ENCODE measurements around the gene DST. TPM values are rescaled to one million over a fixed set of nuclear protein-coding genes. Genes with fewer than 3 reads are reported as not detected.

Gene DST
- total RNA-seq, result 1 to 10 TPM; 2.3 to 4.7 (median 3.5) TPM

DNA sequence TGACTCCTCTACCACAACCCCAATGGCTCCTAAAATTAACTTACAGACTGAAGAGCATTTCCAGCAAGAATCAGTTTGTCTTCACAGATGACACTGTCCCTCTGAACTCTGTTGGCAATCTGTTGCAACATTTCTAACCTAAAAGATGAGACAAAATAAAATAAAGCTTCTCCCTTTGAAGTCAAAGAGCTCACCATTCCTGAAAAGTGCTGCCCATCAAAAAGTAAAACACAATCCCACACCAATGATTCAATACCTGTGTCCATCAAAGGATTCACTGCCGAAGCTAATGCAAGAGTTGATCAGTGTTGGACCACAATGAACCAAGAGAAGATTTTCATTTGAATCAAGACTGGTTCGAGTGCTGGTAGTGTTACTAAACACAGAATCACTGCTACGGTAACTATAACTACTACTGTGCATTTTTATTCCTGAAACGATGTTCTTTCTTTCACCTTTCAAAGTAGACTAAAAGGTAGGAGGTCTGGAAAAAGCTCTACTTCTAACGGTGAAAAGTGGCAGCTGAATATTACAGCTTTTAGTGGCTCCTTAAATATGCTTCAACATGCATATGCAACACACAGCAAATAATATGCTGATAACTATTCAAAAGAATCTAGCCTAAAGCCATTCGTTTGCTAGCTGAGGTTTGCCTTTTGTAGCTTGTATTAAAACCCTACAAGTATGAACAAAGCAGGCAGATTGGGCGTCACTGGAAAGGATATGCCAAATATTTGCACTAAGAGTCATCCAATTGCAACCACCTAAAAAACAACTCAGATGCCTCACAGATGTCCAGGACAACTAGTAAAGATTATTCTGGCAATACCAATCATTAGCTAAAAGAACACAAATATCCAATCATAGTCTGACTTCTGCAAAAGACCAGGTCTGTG lies at the start of gene DST:
Gene DST, minus strand, starts transcription at position 524 of the 896 bp plus-strand sequence.
- ATAC-seq, result no peak
- Mint-ChIP-seq H3K4me1 (ENCODE audit: low read depth) (no peaks in the 10 kb centered on the region), H3K27me3 (ENCODE audit: low read depth) (no peaks in the 10 kb centered on the region), H3K9me3 (no peaks in the 10 kb centered on the region), H3K4me3 (no peak within 1 kb of the TSS), H3K36me3 (ENCODE audit: insufficient read depth) (no peaks in the 10 kb centered on the region)
- no peak for DNase-seq

DNA sequence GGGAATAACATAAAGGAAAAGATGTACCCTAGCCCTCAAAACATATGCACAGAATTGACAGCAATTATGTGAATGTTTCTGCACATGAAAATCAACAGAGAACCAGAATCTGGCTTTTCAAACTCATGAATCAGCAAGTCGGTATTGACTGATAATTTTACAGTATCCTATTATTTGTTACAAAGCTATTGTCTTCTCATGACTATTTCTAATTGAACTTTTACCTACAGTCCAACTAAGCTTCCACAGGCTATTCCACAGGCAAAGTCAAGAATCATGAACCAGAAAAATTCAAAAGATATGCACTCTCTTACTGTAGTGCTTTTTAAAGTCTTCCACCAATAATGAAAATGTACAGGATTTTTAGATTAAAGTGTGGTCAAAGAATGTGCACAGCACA lies 49.1 kb upstream of the DST start:
- DNase-seq (no peak), ATAC-seq (no peak)
- Mint-ChIP-seq H3K4me3 (no peak overlapping the region), H3K27me3 (ENCODE audit: low read depth) (no peaks in the 10 kb centered on the region), H3K4me1 (ENCODE audit: low read depth) (no peaks in the 10 kb centered on the region), H3K36me3 (ENCODE audit: insufficient read depth) (no peaks in the 10 kb centered on the region), H3K9me3 (no peaks in the 10 kb centered on the region)

DNA sequence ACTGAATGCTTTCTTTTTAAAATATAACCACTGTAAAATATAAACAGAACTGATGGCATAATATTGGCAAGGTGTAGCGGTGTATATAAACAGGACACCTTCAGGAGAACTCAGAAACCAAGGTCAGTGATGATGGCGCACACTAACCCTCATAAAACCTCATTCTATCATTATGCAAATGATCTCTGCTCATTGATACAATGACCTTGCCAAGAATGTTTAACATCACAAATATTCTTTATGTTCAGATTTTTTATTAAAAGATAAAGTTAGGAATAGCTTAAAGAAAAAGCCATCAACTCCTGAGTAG lies 48.6 kb upstream of the DST start:
- Mint-ChIP-seq H3K4me3 (no peak overlapping the region), H3K9me3 (no peaks in the 10 kb centered on the region), H3K27me3 (ENCODE audit: low read depth) (no peaks in the 10 kb centered on the region), H3K4me1 (ENCODE audit: low read depth) (no peaks in the 10 kb centered on the region), H3K36me3 (ENCODE audit: insufficient read depth) (no peaks in the 10 kb centered on the region)
- ATAC-seq, result no peak
- DNase-seq, result no peak

DNA sequence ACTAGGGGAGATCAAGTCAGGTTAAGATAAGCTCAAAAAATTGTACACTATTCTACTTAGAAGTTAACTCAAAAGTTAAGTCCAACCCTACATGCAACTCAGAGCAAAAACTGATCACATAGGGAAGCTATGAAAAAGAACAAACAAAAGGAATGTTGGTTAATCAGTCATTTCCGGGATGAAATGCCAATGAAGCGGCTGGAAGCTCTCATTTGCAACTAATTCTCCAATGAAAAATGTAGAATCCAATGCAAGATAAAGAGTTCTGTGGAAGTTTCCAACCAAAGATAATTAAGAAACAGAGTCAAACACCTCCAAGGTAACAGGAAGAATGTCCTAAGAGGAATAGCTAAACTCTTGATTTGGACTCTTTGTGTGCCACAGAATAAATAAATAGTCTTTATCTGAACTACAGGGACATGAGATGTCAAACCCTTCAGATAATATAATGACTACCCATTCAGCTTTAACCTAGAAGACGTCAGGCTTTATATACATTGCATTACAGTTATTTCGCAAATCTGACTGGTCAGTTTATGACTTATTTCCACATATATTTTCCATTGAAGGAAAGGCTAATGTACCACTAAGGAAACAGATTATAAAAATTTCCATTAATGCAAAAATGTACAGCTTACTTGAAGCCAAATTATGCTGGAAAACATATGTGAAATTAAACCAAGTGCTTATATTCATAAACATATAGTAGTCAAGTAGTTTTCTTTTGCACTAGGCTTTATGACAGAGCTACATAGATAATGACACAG lies 48.0 kb upstream of the DST start:
- H3K36me3 Mint-ChIP-seq (ENCODE audit: insufficient read depth), result no peaks in the 10 kb centered on the region
- no peak overlapping the region for H3K4me3 Mint-ChIP-seq
- H3K9me3 Mint-ChIP-seq, result no peaks in the 10 kb centered on the region
- H3K27me3 Mint-ChIP-seq (ENCODE audit: low read depth), result no peaks in the 10 kb centered on the region
- ATAC-seq (no peak), DNase-seq (no peak)
- no peaks in the 10 kb centered on the region for H3K4me1 Mint-ChIP-seq (ENCODE audit: low read depth)

DNA sequence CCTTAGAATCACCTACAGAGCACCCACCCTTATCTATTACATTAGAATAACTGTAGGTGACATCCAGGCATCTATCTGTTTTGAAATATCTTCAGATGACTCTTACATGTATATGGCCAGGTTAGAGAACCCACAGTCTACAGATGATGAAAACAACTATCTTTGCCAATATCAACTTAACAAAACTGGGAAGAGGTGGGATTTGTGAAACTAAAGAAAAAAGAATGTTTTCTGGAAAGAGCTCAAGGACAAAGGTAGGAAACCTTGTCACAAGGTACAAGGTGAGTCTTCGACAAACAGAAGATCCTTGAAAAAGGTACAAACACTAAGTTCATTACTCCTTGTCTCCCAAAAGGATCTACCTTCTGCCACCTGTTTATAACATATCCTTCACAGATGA lies 47.0 kb upstream of the DST start:
- H3K36me3 Mint-ChIP-seq (ENCODE audit: insufficient read depth), result no peaks in the 10 kb centered on the region
- H3K4me1 Mint-ChIP-seq (ENCODE audit: low read depth), result no peaks in the 10 kb centered on the region
- no peak for DNase-seq
- H3K4me3 Mint-ChIP-seq, result no peak overlapping the region
- H3K9me3 Mint-ChIP-seq, result no peaks in the 10 kb centered on the region
- ATAC-seq, result no peak
- H3K27me3 Mint-ChIP-seq (ENCODE audit: low read depth), result no peaks in the 10 kb centered on the region

DNA sequence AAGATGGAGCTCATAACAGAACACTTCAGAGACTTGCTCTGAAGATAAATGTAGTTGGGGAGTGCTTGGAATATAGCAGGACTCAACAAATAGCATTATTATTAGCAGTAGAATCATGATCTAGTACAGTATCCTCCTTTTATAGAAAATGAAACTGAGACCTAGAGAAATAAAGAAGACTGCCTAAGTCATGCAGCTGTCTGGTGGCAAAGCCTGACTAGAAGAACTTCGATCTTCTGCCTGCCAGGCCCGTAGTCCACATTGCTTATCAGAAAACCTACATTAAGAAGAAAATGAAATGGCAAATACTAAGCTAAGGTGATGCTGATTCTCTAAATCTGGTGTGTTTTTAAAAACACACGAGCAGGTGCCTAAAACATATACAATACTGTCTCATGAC lies 46.4 kb upstream of the DST start:
- no peaks in the 10 kb centered on the region for H3K36me3 Mint-ChIP-seq (ENCODE audit: insufficient read depth)
- no peak for ATAC-seq
- no peak overlapping the region for H3K4me3 Mint-ChIP-seq
- H3K4me1 Mint-ChIP-seq (ENCODE audit: low read depth), result no peaks in the 10 kb centered on the region
- no peak for DNase-seq
- no peaks in the 10 kb centered on the region for H3K27me3 Mint-ChIP-seq (ENCODE audit: low read depth)
- H3K9me3 Mint-ChIP-seq, result no peaks in the 10 kb centered on the region

DNA sequence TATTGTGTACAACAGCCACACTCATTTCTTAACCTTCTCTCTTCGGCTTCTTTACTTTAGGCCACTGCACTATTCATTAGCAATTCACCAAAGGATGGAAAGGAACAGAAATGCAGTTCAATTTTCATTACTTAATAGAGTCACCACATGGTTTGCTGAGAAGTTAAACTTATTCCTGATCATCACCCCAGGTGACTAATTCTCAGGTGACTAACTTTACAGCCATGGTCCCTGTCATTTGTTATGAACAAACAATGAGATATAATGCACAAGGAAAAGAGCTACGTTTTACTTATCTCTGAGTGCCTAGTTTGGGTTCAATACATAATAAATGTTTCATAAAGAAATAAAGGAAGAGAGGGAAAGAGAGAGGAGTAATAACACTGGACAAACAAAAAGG lies 45.8 kb upstream of the DST start:
- ATAC-seq, result no peak
- H3K9me3 Mint-ChIP-seq, result no peaks in the 10 kb centered on the region

DNA sequence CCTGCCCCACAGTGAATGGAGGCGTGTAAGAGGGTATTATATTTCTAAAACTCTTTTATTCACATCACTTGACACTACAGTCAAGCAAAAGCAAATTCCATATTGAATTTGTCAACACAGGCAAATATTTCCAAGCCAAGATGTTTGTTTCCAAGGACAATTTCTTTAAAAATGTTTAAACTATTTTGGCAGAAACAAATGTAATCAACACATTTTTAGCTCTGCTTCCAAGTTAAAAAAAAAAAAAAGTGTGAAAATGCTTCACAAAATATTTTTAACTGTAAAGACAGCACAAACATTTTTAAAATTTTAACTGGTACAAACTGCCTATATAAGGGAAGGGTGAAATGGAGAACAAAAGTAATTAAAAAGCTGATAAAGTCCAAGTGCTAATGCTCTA lies 44.9 kb upstream of the DST start:
- ATAC-seq, result no peak

More for the DNA sequence above, 45.8 kb upstream of the DST start:
- H3K4me3 Mint-ChIP-seq, result no peak overlapping the region
- no peak for DNase-seq
- no peaks in the 10 kb centered on the region for H3K27me3 Mint-ChIP-seq (ENCODE audit: low read depth)
- no peaks in the 10 kb centered on the region for H3K36me3 Mint-ChIP-seq (ENCODE audit: insufficient read depth)
- H3K4me1 Mint-ChIP-seq (ENCODE audit: low read depth), result no peaks in the 10 kb centered on the region

DNA sequence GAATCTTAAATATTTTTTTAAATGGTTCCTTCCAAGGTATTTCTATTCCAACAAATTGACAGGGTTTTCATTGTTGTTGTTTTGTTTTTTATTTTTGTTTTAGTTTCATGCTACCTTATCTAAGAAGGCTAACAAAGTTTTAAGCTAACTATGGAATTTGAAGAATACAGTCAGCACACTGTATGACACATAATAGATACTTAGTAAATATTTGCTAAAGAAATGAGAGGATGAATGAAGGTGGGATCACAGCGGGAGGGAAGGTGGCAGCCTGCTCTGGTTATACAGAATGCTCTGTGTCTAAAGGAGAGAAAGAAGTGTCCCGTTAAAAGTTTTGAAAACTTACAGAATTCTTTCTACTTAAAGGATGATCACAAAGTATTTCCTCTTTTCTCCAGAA lies 43.7 kb upstream of the DST start:
- Mint-ChIP-seq H3K27me3 (ENCODE audit: low read depth) (no peaks in the 10 kb centered on the region), H3K4me3 (no peak overlapping the region), H3K9me3 (no peaks in the 10 kb centered on the region), H3K36me3 (ENCODE audit: insufficient read depth) (no peaks in the 10 kb centered on the region), H3K4me1 (ENCODE audit: low read depth) (no peaks in the 10 kb centered on the region)
- no peak for DNase-seq
- ATAC-seq, result no peak

More for the DNA sequence above, 44.9 kb upstream of the DST start:
- Mint-ChIP-seq H3K4me3 (no peak overlapping the region), H3K36me3 (ENCODE audit: insufficient read depth) (no peaks in the 10 kb centered on the region), H3K27me3 (ENCODE audit: low read depth) (no peaks in the 10 kb centered on the region), H3K9me3 (no peaks in the 10 kb centered on the region), H3K4me1 (ENCODE audit: low read depth) (no peaks in the 10 kb centered on the region)
- no peak for DNase-seq

DNA sequence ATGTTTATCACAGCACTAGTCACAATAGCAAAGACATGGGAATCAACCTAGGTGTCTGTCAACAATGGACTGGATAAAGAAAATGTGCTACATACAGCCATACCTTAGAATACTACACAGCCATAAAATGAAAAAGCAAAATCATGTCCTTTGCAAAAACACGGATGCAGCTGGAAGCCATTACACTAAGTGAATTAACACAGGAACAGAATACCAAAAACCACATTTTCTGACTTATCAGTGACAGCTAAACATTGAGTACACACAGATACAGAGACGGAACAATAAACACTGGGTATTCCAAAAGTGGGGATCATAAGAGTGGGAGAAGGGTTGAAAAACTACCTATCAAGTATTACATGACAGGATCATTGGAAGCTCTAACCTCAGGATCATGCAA lies 43.3 kb upstream of the DST start:
- no peak for DNase-seq
- Mint-ChIP-seq H3K9me3 (no peaks in the 10 kb centered on the region), H3K4me1 (ENCODE audit: low read depth) (no peaks in the 10 kb centered on the region), H3K27me3 (ENCODE audit: low read depth) (no peaks in the 10 kb centered on the region), H3K4me3 (no peak overlapping the region), H3K36me3 (ENCODE audit: insufficient read depth) (no peaks in the 10 kb centered on the region)
- ATAC-seq, result no peak

DNA sequence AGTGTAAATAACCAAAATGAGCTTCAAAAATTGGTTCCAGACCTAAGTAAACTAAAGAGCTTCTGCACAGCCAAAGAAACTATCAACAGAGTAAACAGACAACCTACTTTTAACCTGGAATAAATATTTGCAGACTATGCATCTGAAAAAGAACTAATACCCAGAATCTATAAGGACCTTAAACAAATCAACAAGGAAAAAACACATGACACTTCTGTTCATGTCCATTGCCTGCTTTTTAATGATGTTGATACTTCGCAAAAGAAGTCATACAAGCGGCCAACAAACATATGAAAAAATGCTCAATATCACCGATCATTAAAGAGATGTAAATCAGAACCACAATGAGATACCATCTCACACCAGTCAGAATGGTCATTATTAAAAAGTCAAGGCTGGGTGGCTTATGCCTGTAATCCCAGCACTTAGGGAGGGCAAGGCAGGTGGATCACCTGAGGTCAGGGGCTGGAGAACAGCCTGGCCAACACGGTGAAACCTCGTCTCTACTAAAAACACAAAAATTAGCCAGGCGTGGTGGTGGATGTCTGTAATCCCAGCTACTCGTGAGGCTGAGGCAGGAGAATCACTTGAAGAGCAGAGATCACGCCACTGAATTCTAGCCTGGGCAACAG lies 42.5 kb upstream of the DST start:
- no peaks in the 10 kb centered on the region for H3K27me3 Mint-ChIP-seq (ENCODE audit: low read depth)
- ATAC-seq (no peak), DNase-seq (no peak)
- H3K9me3 Mint-ChIP-seq, result no peaks in the 10 kb centered on the region
- H3K4me1 Mint-ChIP-seq (ENCODE audit: low read depth), result no peaks in the 10 kb centered on the region
- H3K4me3 Mint-ChIP-seq, result no peak overlapping the region
- H3K36me3 Mint-ChIP-seq (ENCODE audit: insufficient read depth), result no peaks in the 10 kb centered on the region

DNA sequence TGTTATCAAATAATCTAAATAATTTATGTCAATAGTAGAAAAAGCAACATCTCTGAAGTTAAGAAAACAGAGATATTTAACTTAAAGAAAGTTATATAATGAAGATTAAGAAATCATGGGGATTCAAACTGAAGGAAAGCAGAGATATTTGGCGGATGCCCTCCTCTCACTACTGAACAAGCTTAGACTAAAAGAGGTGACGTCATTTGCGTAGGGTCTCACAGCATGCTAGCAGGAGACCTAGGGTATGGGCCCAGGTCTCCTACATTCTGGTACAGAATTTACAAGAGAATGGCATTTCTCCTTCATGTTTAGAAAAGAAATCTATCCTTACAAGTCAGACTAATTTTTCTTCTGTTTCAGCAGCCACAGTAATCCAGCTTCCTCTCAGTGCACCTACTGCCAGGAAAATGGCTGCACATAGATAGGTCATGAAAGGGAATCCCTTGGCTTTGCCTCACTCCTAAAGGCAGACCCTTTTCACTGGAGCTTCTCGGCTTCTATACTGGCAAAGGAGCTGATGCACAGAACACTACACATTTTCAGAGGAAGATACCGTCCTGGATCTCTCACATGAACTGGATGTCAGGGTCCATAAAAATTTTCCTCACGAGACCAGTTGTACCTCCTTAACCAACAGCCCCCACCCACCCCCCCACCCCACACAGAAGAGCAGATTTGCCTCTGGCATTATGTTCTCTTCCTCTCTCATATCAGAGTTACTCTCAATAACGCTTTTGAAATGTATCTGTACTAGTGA lies 41.8 kb upstream of the DST start:
- no peaks in the 10 kb centered on the region for H3K36me3 Mint-ChIP-seq (ENCODE audit: insufficient read depth)
- H3K9me3 Mint-ChIP-seq, result no peaks in the 10 kb centered on the region
- no peak for DNase-seq
- H3K4me1 Mint-ChIP-seq (ENCODE audit: low read depth), result no peaks in the 10 kb centered on the region
- H3K4me3 Mint-ChIP-seq, result no peak overlapping the region
- ATAC-seq, result no peak
- H3K27me3 Mint-ChIP-seq (ENCODE audit: low read depth), result no peaks in the 10 kb centered on the region

DNA sequence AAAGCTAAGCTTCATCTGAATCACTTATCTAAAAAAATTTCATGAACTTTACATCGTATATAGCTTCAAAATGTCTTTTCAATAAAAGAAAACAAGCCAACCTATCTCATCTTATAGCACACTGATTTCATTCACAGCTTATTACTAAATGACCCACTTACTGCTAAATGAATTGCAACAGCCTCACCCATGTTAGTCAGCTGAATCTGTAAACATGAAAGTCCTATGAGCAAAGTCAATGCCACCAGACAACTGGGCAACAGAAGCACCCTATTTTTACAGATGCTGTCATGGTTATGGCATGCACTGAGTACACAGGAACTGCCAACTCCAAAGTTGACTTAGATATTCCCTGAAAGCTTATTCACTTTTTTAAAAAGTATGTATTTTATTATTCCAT lies 41.2 kb upstream of the DST start:
- H3K9me3 Mint-ChIP-seq, result no peaks in the 10 kb centered on the region
- H3K36me3 Mint-ChIP-seq (ENCODE audit: insufficient read depth), result no peaks in the 10 kb centered on the region
- DNase-seq (no peak), ATAC-seq (no peak)
- no peaks in the 10 kb centered on the region for H3K27me3 Mint-ChIP-seq (ENCODE audit: low read depth)
- H3K4me3 Mint-ChIP-seq, result no peak overlapping the region
- no peaks in the 10 kb centered on the region for H3K4me1 Mint-ChIP-seq (ENCODE audit: low read depth)

DNA sequence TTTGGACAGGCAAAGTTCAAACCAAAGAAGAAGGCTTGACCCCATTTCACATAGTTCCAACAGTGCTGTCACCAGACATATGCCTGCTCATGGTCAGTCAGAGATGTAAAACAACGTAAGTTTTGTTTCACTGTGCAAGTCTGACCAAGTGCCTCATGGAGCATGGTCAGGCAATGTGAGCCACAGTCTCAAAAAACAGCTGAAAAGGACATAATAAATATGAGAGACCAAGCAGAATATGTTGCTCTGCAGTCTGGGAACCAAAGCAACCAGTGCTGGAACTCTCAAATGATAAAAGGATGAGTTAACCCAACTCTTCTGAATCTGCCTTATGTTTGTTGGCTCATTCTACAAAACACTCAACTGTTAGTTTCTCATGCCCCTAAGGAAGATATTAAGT lies 39.9 kb upstream of the DST start:
- Mint-ChIP-seq H3K27me3 (ENCODE audit: low read depth) (no peaks in the 10 kb centered on the region), H3K4me1 (ENCODE audit: low read depth) (no peaks in the 10 kb centered on the region), H3K36me3 (ENCODE audit: insufficient read depth) (no peaks in the 10 kb centered on the region), H3K4me3 (no peak overlapping the region), H3K9me3 (no peaks in the 10 kb centered on the region)
- ATAC-seq, result no peak
- no peak for DNase-seq

Data from activated T-cell treated with anti-CD3 and anti-CD28 coated beads, Interleukin-2, amount 50 U/mL, for 4 hours (primary cell).